Activated CD8-positive, alpha-beta T cell treated with anti-CD3 and anti-CD28 coated beads for 36 hours (primary cell): ENCODE results near the gene VPS35L. TPM values are rescaled to one million over a fixed set of nuclear protein-coding genes. Genes with fewer than 3 reads are reported as not detected.

Experiments
- ATAC-seq: fragments of 200-7000 bp; cut with Tn5 transposase; one replicate; pipeline ENCODE4 v1.10.0; 2021; ENCODE audit warnings: mild to moderate bottlenecking, moderate library complexity
- CTCF ChIA-PET: fragments of 350-600 bp; sonication (Branson Sonifier 250); formaldehyde crosslinking; loops from one replicate; lab custom pipeline; 2021; ENCODE audit warnings: antibody characterized with exemption; lab: Charles Lee
- POLR2A ChIA-PET: fragments of 350-600 bp; sonication (Branson Sonifier 250); formaldehyde crosslinking; loops from one replicate; lab custom pipeline; 2021; ENCODE audit warnings: antibody characterized with exemption; lab: Charles Lee
- DNase-seq: peaks from one replicate; pipeline ENCODE4 v3.0.0-alpha.2; 2020
- H3K27ac Mint-ChIP-seq: one replicate; pipeline ENCODE4 v1.8.0; 2021; ENCODE audit warnings: mild to moderate bottlenecking, mixed read lengths
- H3K27me3 Mint-ChIP-seq: one replicate; pipeline ENCODE4 v1.8.0; 2021; ENCODE audit warnings: mixed read lengths
- H3K36me3 Mint-ChIP-seq: one replicate; pipeline ENCODE4 v1.8.0; 2021; ENCODE audit warnings: low read depth, mixed read lengths
- H3K4me1 Mint-ChIP-seq: one replicate; pipeline ENCODE4 v1.8.0; 2021; ENCODE audit warnings: low read depth, mixed read lengths
- H3K4me3 Mint-ChIP-seq: one replicate; pipeline ENCODE4 v1.8.0; 2021; ENCODE audit warnings: mild to moderate bottlenecking, moderate library complexity, mixed read lengths
- H3K9me3 Mint-ChIP-seq: one replicate; pipeline ENCODE4 v1.8.0; 2021; ENCODE audit warnings: mixed read lengths
- intact Hi-C: fragments of 100-400 bp; cut with micrococcal nuclease; formaldehyde crosslinking; loops from one replicate; pipeline ENCODE4 v1.10.0; 2022
- total RNA-seq, 2 experiments: library from RNA; stranded (reverse); gene quantifications; one replicate each; pipeline ENCODE4 v1.2.3, GENCODE V29; 2021
- TF ChIP-seq, protein P1 (sequence below): fragments of 200-600 bp; IDR thresholded peaks from one replicate; pipeline ENCODE4 v1.8.0; 2022; ENCODE audit warnings: antibody characterized with exemption, mild to moderate bottlenecking

Gene VPS35L
- total RNA-seq, 2 experiments from 2014 or later = 32.1 to 34.8 TPM

DNA sequence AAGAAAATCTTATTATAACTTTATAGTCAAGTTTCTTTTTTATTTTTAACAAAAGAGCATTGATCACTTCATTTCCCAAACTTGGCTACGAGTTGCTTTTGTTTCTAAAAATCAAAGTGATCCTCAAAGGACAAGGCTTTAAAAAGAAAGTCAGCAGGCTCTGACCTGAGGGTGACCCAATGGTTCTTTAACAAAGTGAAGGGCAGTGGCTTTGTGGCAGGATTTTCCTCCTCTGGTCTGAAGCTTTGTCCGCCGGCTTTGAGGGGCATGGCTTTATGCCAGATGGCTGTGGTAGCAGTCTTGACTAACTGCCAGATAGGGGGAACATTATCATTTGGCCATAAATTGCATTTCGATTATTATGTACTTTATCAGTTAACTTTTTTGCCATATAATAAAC, 191.1 kb downstream of the VPS35L start:
- intact Hi-C loops = no loop called here
- POLR2A ChIA-PET = no interaction called here
- TF ChIP-seq, protein P1, sequence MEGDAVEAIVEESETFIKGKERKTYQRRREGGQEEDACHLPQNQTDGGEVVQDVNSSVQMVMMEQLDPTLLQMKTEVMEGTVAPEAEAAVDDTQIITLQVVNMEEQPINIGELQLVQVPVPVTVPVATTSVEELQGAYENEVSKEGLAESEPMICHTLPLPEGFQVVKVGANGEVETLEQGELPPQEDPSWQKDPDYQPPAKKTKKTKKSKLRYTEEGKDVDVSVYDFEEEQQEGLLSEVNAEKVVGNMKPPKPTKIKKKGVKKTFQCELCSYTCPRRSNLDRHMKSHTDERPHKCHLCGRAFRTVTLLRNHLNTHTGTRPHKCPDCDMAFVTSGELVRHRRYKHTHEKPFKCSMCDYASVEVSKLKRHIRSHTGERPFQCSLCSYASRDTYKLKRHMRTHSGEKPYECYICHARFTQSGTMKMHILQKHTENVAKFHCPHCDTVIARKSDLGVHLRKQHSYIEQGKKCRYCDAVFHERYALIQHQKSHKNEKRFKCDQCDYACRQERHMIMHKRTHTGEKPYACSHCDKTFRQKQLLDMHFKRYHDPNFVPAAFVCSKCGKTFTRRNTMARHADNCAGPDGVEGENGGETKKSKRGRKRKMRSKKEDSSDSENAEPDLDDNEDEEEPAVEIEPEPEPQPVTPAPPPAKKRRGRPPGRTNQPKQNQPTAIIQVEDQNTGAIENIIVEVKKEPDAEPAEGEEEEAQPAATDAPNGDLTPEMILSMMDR = no peak
- no peak overlapping the region for H3K4me3 Mint-ChIP-seq
- no peak for DNase-seq
- no peaks in the 10 kb centered on the region for H3K9me3 Mint-ChIP-seq
- CTCF ChIA-PET = interaction anchor here (0.6 kb wide), 1 partner anchor 233 kb away, joined by 3 read pairs; no protein-coding TSS in a partner anchor
- no peak overlapping the region for H3K27ac Mint-ChIP-seq
- H3K27me3 Mint-ChIP-seq = no peaks in the 10 kb centered on the region
- H3K4me1 Mint-ChIP-seq = no peaks in the 10 kb centered on the region
- no peaks in the 10 kb centered on the region for H3K36me3 Mint-ChIP-seq
- no peak for ATAC-seq

- Mint-ChIP-seq H3K9me3 (no peaks in the 10 kb centered on the region), H3K27me3 (no peaks in the 10 kb centered on the region), H3K36me3 (no peaks in the 10 kb centered on the region), H3K27ac (no peak overlapping the region), H3K4me3 (no peak overlapping the region), H3K4me1 (no peaks in the 10 kb centered on the region)
- CTCF ChIA-PET = interaction anchor here (0.9 to 1.1 kb wide), 2 partner anchors 159 kb away, joined by 4 to 5 read pairs; no protein-coding TSS in a partner anchor
- no peak for DNase-seq
- intact Hi-C loops = no loop called here
- POLR2A ChIA-PET = no interaction called here
- ATAC-seq = no peak
- TF ChIP-seq, protein P1 = no peak
Observed at GRCh38 chr16:19748389-19749168, 193.1 kb downstream of the VPS35L start.

- TF ChIP-seq, protein P1 = no peak
- ChIA-PET POLR2A (no interaction called here), CTCF (interaction anchor here (1.1 kb wide), 1 partner anchor 158 kb away, joined by 5 read pairs; no protein-coding TSS in a partner anchor)
- intact Hi-C loops = no loop called here
- Mint-ChIP-seq H3K4me3 (no peak overlapping the region), H3K27ac (no peak overlapping the region), H3K9me3 (no peaks in the 10 kb centered on the region), H3K27me3 (no peaks in the 10 kb centered on the region), H3K36me3 (no peaks in the 10 kb centered on the region), H3K4me1 (no peaks in the 10 kb centered on the region)
- ATAC-seq (no peak), DNase-seq (no peak)
Observed at GRCh38 chr16:19749571-19750080, 194.1 kb downstream of the VPS35L start.

Other genes with a start within 250 kb of the VPS35L start
- not detected for gene TMC5, start 137.8 kb upstream of the VPS35L start, total RNA-seq
- gene GDE1, start 33.6 kb upstream of the VPS35L start, total RNA-seq = 10 to 100 TPM; 20.0 TPM
- gene CCP110, start 31.8 kb upstream of the VPS35L start, total RNA-seq = 10 to 100 TPM; 24.2 to 25.8 TPM
- gene KNOP1, start 162.5 kb downstream of the VPS35L start, total RNA-seq = 10 to 100 TPM; 27.8 to 28.6 TPM
- 1 to 10 TPM; 1.7 to 3.5 TPM for gene IQCK, start 162.6 kb downstream of the VPS35L start, total RNA-seq